IPS-20b (cell line): ENCODE data around the gene BCL2.

Experiments used
- H3K27ac ChIP-seq: one replicate; pipeline ENCODE4 v1.5.1; 2013; ENCODE audit warnings: low read length
- H3K27me3 ChIP-seq: 2 replicates; pipeline ENCODE4 v1.6.1; 2013; ENCODE audit warnings: mild to moderate bottlenecking, low read length, inconsistent platforms; ENCODE audit not compliant: insufficient read depth
- H3K36me3 ChIP-seq: 2 replicates; pipeline ENCODE4 v1.6.1; 2013; ENCODE audit warnings: low read depth, mild to moderate bottlenecking, inconsistent platforms, low read length, moderate library complexity; ENCODE audit not compliant: insufficient read depth
- H3K4me1 ChIP-seq: 2 replicates; pipeline ENCODE4 v1.6.1; 2013; ENCODE audit warnings: mild to moderate bottlenecking, control low read depth, inconsistent platforms, low read length, moderate library complexity; ENCODE audit not compliant: insufficient read depth
- H3K4me3 ChIP-seq: 2 replicates; pipeline ENCODE4 v1.5.1; 2013; ENCODE audit warnings: mild to moderate bottlenecking, low read length, inconsistent platforms
- H3K9ac ChIP-seq: 2 replicates; pipeline ENCODE4 v1.6.1; 2013; ENCODE audit warnings: low read depth, mild to moderate bottlenecking, inconsistent platforms, low read length, moderate library complexity
- H3K9me3 ChIP-seq: 2 replicates; pipeline ENCODE4 v1.6.1; 2013; ENCODE audit warnings: mild to moderate bottlenecking, low read depth, low read length, inconsistent platforms; ENCODE audit not compliant: insufficient read depth

The BCL2 gene

GRCh38 chr18:63259567-63260379 is 59.8 kb downstream of the BCL2 start:
- Histone ChIP-seq H3K4me3 (no peak overlapping the region), H3K27ac (no peak overlapping the region), H3K9me3 (no peaks in the 10 kb centered on the region), H3K27me3 (no peaks in the 10 kb centered on the region), H3K9ac (no peak overlapping the region), H3K4me1 (no peaks in the 10 kb centered on the region), H3K36me3 (no peaks in the 10 kb centered on the region)

DNA sequence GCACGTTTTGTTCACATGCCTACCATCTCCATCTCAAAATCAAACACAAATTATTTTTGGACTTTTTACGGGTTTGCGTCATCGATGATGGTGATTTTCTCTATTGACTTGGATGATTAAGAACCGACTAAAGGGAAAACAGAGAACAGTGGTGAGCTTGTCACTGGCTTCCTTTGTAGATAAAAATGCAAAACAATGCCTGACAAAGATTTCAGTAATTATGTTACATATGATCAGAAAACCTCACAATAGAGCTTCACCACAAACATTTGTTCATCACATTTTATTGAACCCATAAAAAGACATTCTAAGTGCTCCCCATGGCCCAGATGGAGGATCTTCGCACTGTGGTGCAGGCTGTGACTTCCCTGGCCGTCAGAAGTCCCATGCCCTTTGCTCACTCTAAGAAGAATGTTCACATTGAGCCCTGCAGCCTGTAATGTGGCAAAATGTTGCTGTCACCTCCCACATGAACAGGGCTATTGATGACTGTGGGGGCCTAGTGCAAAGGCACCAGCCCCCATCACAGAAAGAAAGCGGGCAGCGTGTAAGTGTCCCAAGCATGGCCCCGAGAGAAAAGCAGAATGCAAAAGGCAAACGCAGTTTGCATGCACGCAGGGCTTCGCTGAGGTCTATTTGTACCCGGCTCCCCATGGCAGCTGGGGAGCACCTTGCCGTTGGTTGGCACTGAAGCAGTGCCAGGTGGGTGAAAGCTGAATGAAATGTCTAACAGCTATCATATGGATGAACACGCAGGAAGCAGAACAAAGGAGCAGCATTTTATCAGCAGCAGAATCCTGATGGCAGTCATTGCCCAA is 60.6 kb downstream of the BCL2 start:
- no peaks in the 10 kb centered on the region for H3K4me1 ChIP-seq
- H3K9me3 ChIP-seq = no peaks in the 10 kb centered on the region
- H3K4me3 ChIP-seq = no peak overlapping the region
- no peak overlapping the region for H3K27ac ChIP-seq
- H3K9ac ChIP-seq = no peak overlapping the region
- H3K36me3 ChIP-seq = no peaks in the 10 kb centered on the region
- H3K27me3 ChIP-seq = no peaks in the 10 kb centered on the region

GRCh38 chr18:63257453-63257852 is 62.1 kb downstream of the BCL2 start:
- Histone ChIP-seq H3K4me3 (no peak overlapping the region), H3K9ac (no peak overlapping the region), H3K36me3 (no peaks in the 10 kb centered on the region), H3K9me3 (no peaks in the 10 kb centered on the region), H3K4me1 (no peaks in the 10 kb centered on the region), H3K27me3 (no peaks in the 10 kb centered on the region), H3K27ac (no peak overlapping the region)

GRCh38 chr18:63255435-63255834 is 64.1 kb downstream of the BCL2 start:
- no peak overlapping the region for H3K4me3 ChIP-seq
- no peaks in the 10 kb centered on the region for H3K4me1 ChIP-seq
- H3K27me3 ChIP-seq = no peaks in the 10 kb centered on the region
- no peak overlapping the region for H3K9ac ChIP-seq
- no peaks in the 10 kb centered on the region for H3K9me3 ChIP-seq
- H3K36me3 ChIP-seq = no peaks in the 10 kb centered on the region
- no peak overlapping the region for H3K27ac ChIP-seq

DNA sequence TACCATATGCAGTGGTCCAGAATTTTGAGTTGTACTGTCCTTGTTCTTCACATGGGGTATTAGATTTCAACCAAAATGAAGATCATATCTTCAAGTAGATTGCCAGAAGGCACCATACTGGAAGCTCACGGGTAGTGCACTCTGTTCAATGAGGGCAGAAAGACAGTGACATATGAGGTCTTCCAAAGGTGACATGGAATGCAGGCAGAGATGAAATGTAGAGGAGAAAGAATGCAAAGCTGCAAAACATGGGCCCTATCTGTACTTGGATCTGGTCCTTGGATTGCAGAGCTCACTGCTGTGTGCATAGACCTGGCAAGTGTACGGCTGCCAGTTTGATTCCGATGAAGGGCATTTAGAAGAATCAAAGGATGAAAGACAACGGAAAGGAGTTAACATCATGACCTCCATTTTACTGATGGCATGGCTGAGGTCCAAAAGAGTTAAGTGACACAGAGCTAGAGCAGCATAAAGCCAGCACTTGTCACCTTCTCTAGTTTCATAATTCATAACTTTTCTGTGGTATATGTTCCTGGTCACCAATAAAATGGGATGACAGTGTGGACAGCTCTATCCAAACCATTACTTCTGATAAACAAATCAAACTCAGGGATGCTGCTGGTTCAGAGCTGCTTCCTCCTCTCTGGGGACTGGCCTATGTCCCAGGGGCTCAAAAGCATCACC is 64.7 kb downstream of the BCL2 start:
- no peaks in the 10 kb centered on the region for H3K4me1 ChIP-seq
- no peaks in the 10 kb centered on the region for H3K9me3 ChIP-seq
- H3K27me3 ChIP-seq = no peaks in the 10 kb centered on the region
- H3K9ac ChIP-seq = no peak overlapping the region
- H3K36me3 ChIP-seq = no peaks in the 10 kb centered on the region
- no peak overlapping the region for H3K27ac ChIP-seq
- H3K4me3 ChIP-seq = no peak overlapping the region

DNA sequence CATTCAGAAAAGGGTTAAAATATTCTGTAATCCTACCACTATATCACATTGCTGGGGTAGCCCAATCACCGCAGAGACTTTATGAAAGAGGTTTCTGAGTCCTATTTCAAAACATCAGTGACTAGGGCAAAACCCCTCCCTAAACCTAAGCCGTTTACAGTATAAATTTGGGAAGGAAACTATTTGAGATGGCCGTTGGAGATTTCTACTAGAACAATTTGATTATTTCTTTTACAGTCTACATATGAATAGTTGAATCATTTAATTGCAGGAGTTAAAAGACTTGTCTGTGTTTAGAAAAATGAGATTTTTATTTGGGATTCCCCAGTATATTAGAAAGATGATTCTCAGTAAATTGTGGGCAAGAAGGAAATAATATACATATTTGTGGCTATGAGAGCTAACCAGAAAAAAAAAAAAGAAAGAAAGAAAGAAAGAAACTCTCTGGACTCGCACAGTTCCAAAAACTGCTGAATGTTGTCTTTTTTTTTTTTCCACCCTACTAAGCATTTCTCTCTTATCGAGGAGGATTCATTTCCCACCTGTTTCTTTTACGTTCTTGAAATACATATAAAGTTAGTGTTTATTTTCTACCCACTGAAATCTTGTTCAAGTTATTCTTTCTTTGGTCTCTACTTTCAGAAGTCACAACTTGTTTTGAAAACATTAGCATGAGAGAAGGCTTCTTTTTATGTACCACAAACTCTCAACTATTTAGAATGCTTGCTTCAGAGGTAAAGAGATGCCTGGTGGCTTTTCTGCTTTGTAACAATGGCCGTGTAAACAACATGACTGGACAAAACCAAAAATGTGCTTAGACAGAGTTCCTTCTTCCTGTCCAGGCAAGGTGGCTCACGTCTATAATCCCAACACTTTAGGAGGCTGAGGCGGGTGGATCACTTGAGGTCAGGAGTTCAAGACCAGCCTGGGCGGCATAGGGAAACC is 65.9 kb downstream of the BCL2 start:
- Histone ChIP-seq H3K36me3 (no peaks in the 10 kb centered on the region), H3K4me1 (no peaks in the 10 kb centered on the region), H3K9me3 (no peaks in the 10 kb centered on the region), H3K27me3 (no peaks in the 10 kb centered on the region), H3K27ac (no peak overlapping the region), H3K9ac (no peak overlapping the region), H3K4me3 (no peak overlapping the region)

DNA sequence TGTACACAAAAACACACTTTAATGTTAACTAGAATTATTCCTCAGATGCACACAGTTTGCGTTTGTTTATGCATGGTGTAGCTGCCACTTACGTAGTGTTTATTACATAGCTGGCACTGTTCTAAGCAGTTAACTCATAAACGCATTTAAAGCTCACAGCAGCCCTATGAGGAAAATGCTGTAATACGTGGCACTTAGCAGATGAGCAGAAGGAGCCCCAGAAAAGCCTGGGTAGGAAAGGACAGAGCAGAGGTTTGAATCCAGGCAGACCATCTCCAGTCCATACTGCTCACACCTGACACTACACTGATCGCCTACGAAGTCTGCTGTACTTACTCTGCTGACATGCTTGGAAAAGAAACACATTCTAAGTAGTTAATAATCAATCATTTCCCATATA is 66.6 kb downstream of the BCL2 start:
- no peak overlapping the region for H3K4me3 ChIP-seq
- no peak overlapping the region for H3K9ac ChIP-seq
- no peaks in the 10 kb centered on the region for H3K27me3 ChIP-seq
- no peaks in the 10 kb centered on the region for H3K36me3 ChIP-seq
- H3K9me3 ChIP-seq = no peaks in the 10 kb centered on the region
- no peak overlapping the region for H3K27ac ChIP-seq
- no peaks in the 10 kb centered on the region for H3K4me1 ChIP-seq

DNA sequence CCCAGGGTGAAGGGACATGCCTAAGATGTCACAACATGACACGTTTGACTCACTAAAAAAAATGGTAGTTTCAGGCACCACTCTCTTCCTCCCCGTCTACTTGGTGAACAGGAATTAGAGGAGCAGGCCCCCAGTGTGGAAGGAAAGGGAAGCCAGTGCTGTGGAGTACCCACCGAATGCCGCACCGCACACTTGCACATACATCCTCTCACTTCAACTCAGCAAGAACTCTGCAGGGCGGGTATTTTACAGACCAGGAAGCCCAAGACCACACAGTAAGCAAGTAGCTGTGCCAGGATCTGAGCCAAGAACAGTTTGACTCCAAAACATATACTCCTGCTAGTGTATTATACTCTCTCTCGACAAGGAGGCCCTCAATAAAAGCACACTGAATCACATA is 69.8 kb downstream of the BCL2 start:
- no peak overlapping the region for H3K4me3 ChIP-seq
- no peak overlapping the region for H3K27ac ChIP-seq
- H3K27me3 ChIP-seq = no peaks in the 10 kb centered on the region

DNA sequence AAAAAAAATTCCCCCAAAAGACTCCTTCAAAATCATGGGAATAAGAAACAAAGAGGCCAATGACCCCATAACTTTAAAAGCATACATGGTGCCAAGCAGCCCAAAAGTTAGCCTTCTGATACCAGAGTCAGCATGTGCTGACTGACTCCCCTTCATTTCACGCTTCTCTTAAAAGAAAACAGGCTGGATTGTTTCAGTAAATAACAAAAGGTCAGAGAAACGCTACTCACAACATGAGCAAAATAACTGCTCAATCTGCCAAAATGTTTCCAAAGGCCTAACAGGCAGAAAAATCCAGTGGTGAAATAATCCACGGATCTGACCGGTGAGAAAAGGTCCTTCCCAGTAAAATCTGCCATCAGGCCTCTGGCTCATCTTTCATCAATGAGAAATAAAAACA is 71.6 kb downstream of the BCL2 start:
- Histone ChIP-seq H3K4me1 (no peaks in the 10 kb centered on the region), H3K9me3 (no peaks in the 10 kb centered on the region), H3K36me3 (no peaks in the 10 kb centered on the region)

More for the DNA sequence above, 69.8 kb downstream of the BCL2 start:
- Histone ChIP-seq H3K9ac (no peak overlapping the region), H3K9me3 (no peaks in the 10 kb centered on the region), H3K4me1 (no peaks in the 10 kb centered on the region), H3K36me3 (no peaks in the 10 kb centered on the region)

DNA sequence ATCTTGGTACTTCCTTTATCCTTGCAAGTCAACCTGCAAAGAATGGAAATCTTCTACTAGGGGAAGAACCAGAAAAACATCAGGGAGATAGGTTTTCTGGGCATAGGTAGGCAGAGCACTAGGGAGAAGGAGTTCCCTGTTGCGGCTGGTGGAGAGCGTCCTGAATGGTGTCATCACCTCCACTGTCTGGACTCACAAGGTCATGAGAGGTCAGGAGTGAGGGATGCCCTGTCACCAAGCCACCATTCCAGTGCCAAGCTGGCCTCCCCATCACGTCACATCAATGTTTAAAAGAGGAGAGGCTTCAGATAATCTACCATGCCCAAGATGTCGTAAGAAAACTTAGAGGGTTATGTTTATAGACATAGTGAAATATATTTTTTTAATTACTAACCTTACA is 72.1 kb downstream of the BCL2 start:
- H3K4me3 ChIP-seq = no peak overlapping the region

More for the DNA sequence above, 71.6 kb downstream of the BCL2 start:
- Histone ChIP-seq H3K27ac (no peak overlapping the region), H3K27me3 (no peaks in the 10 kb centered on the region), H3K9ac (no peak overlapping the region), H3K4me3 (no peak overlapping the region)

GRCh38 chr18:63245600-63245999 is 74.0 kb downstream of the BCL2 start:
- Histone ChIP-seq H3K27me3 (no peaks in the 10 kb centered on the region), H3K4me3 (no peak overlapping the region), H3K9me3 (no peaks in the 10 kb centered on the region), H3K9ac (no peak overlapping the region), H3K27ac (no peak overlapping the region), H3K4me1 (no peaks in the 10 kb centered on the region), H3K36me3 (no peaks in the 10 kb centered on the region)

More for the DNA sequence above, 72.1 kb downstream of the BCL2 start:
- H3K9ac ChIP-seq = no peak overlapping the region
- no peaks in the 10 kb centered on the region for H3K4me1 ChIP-seq
- H3K27ac ChIP-seq = no peak overlapping the region
- no peaks in the 10 kb centered on the region for H3K27me3 ChIP-seq
- no peaks in the 10 kb centered on the region for H3K9me3 ChIP-seq
- H3K36me3 ChIP-seq = no peaks in the 10 kb centered on the region
